WI38 (cell line): Measurements from ENCODE around the gene AGBL4.

Experiments used
- H3K4me3 ChIP-seq: 2 replicates; pipeline ENCODE4 v1.5.1; 2011; ENCODE audit warnings: low read depth, mild to moderate bottlenecking, control low read depth, low read length
- TF ChIP-seq, protein P1 (sequence below): IDR thresholded peaks from 2 replicates; pipeline ENCODE4 v1.5.1; 2012; ENCODE audit warnings: low read depth, mild to moderate bottlenecking, control low read depth, low read length

Gene AGBL4

DNA sequence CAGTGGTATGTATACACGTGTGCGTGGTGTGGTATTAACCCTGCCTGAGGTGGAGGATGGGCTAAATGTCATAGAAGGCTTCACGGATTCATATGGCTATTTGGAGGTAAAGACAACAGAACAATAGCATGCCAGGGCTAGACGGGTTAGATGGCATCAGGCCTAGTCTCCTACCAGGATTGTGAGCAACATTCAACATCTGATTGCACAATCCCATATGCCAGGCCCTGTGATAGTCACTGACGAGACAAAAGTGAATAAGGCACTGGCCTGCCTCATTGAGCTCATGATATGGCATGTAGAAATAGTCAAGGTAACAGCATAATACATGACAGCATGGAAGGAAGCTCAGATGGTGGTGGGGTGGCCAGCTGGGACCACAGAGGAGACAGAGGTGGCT is 1079.9 kb downstream of the AGBL4 start:
- TF ChIP-seq, protein P1, sequence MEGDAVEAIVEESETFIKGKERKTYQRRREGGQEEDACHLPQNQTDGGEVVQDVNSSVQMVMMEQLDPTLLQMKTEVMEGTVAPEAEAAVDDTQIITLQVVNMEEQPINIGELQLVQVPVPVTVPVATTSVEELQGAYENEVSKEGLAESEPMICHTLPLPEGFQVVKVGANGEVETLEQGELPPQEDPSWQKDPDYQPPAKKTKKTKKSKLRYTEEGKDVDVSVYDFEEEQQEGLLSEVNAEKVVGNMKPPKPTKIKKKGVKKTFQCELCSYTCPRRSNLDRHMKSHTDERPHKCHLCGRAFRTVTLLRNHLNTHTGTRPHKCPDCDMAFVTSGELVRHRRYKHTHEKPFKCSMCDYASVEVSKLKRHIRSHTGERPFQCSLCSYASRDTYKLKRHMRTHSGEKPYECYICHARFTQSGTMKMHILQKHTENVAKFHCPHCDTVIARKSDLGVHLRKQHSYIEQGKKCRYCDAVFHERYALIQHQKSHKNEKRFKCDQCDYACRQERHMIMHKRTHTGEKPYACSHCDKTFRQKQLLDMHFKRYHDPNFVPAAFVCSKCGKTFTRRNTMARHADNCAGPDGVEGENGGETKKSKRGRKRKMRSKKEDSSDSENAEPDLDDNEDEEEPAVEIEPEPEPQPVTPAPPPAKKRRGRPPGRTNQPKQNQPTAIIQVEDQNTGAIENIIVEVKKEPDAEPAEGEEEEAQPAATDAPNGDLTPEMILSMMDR, result no peak

DNA sequence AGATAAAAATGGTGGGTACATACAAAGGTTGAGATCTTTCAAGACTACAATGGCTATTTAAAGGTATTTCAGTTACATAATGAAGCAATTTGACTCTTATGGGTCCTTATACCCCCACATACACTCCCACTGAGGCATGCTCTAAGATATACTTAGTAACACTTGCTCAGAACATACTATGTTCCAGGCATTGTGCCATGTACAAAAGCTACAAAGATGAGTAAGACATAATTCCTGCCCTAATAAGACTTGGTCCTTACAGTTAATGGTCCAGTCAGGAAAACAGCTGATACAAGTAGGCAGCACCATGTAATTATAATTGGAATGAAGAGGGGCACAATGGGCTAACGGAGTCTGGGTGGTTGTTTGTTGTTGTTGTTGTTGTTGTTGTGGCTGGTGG is 1080.4 kb downstream of the AGBL4 start:
- no peak overlapping the region for H3K4me3 ChIP-seq
- TF ChIP-seq, protein P1, result no peak

More for the DNA sequence above, 1079.9 kb downstream of the AGBL4 start:
- no peak overlapping the region for H3K4me3 ChIP-seq

DNA sequence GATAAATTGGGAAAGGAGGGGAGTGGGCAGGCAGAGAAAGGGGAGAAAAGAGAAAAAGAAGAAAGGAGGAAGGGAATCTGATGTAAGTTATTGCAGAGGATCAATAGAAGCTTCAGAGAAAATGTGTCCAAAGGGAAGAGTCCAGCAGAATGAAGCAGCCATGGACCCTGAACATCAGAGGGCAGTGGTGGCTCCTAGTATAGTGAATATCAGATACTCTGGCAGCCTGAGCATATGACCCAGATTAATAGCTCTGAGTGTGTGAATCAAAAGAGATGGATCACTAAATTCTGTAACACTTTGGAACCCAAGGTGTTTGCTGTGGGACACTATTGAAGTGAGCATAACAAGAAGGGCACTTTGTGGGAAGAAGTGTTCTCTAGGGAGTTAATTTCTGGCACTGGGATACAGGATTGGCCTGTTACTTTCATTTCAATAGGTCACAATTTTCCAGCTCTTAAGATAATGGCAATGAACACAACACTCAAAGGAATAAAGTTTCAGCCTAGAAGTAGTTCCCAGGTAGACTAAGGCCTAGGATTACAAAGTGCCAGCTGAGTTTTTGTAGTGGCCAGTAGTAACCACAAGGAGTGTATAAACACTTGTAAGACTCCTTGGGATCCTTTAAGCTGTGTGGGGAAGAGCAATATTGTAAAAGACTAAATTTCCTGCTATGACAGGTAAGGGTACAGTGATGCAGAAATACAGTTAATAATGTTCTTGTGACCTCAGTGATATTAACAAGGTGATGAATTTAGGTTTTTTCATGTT is 1082.6 kb downstream of the AGBL4 start:
- no peak overlapping the region for H3K4me3 ChIP-seq
- TF ChIP-seq, protein P1, result no peak

DNA sequence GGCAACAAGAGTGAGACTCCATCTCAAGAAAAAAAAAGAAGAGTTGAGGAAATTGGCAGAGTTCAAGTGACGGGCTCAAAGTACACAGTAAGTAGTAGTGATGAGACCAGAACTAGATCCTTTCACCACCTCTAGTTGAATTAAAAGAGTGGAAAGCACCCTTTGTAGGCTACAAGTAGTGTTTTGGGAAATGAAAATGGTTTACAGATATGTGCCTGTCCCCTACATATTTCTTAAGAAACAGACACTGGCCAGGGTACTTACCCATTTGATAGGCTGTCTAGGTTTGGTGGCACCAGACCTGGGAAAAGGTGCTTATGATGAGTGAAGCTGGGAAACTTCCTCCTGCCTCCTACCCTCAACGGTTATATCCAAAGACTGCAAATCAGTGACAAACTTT is 1083.4 kb downstream of the AGBL4 start:
- no peak overlapping the region for H3K4me3 ChIP-seq
- TF ChIP-seq, protein P1, result no peak

DNA sequence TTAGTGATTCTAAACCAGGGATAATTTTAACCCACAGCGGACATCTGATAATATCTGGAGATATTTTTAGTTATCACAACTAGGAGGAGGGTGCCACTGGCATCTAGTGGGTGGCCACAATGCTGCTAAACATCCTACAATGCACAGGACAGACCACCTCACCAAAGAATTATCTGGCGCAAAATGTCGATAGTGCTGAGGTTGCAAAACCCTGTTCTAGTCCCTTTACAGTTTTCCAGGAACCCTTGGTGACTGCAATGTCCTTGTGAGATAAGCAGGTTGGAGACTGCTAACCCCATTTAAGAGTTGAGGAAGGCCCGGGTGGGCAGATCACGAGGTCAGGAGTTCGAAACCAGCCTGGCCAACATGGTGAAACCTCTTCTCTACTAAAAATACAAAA is 1083.9 kb downstream of the AGBL4 start:
- H3K4me3 ChIP-seq, result no peak overlapping the region
- TF ChIP-seq, protein P1, result no peak

DNA sequence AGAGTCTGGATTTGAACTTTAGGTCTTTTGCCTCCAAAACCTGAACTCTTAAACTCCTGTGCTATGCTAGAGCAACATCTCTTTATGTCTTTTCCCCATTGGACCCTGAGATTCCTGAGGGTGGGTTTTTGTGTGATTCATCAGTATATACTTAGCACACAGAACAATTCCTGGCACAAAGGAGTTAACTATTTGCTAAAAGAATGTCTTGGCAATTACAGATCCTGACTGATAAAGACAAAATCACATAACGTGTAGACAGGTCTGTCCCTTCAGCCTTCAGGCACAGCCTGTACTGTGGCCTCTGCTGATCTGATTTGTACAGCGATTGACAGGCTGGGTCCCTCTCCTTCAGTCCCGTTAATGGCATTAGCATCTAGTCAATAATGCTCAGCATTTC is 1084.7 kb downstream of the AGBL4 start:
- no peak overlapping the region for H3K4me3 ChIP-seq
- TF ChIP-seq, protein P1, result no peak

DNA sequence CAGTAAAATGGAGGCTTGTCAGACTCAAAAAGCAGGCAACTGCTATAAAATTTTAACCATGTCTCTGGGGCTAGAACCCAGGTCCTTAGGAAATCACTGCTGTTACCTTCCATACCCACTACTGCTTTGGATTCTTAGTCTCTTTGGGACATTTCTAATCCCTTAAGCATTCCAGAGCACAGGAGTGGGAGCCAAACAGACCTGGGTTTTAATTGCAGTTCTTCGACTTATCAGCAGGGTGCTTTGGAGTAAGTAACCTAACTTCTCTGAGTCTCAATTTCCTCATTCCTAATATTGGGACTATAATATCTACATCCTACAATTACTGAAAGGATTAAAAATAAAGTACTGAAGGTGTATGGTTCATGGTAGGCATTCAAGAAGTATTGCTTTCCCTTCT is 1086.0 kb downstream of the AGBL4 start:
- no peak overlapping the region for H3K4me3 ChIP-seq
- TF ChIP-seq, protein P1, result no peak
